C4-2B (cell line): ENCODE data around the gene NOTO.
"Not testable (repeated sequence)": the region's sequence is repeated elsewhere in the genome, so short reads cannot be mapped to it uniquely, and the experiment has no call there.

Experiments
- ZFX ChIP-seq: fragments of 450-650 bp; IDR thresholded peaks from 2 replicates; pipeline ENCODE4 v1.6.1; 2017
- TF ChIP-seq, protein P1 (sequence below): fragments of 450-650 bp; conservative IDR thresholded peaks from 2 replicates; pipeline ENCODE4 v1.5.1; 2017; ENCODE audit warnings: mild to moderate bottlenecking

DNA sequence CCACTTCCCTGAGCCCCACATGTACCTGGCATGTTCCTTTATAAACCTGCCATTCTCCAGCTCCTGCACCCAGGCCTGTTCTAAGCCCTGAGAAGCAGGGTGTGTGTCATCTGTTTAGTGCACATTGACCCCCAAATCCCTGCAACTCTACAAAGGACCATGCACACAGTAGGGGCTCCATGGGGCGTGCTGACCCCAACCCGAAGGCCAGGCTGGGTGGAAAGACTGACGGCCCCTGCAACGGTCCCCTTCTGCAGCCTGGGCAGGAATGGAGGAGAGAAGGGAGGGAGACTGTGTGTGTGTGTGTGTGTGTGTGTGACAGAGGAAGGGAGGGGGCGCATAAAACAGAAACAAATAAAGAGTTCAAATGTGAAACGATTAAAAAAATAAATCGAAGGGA, 32.0 kb upstream of the NOTO start:
- TF ChIP-seq, protein P1, sequence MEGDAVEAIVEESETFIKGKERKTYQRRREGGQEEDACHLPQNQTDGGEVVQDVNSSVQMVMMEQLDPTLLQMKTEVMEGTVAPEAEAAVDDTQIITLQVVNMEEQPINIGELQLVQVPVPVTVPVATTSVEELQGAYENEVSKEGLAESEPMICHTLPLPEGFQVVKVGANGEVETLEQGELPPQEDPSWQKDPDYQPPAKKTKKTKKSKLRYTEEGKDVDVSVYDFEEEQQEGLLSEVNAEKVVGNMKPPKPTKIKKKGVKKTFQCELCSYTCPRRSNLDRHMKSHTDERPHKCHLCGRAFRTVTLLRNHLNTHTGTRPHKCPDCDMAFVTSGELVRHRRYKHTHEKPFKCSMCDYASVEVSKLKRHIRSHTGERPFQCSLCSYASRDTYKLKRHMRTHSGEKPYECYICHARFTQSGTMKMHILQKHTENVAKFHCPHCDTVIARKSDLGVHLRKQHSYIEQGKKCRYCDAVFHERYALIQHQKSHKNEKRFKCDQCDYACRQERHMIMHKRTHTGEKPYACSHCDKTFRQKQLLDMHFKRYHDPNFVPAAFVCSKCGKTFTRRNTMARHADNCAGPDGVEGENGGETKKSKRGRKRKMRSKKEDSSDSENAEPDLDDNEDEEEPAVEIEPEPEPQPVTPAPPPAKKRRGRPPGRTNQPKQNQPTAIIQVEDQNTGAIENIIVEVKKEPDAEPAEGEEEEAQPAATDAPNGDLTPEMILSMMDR: not testable (repeated sequence)
- TF ChIP-seq ZFX: not testable (repeated sequence)
